SK-N-SH (cell line): ENCODE data around the gene MT1F.

Source experiments
- CTCF ChIP-seq: fragments of 200-600 bp; sonication (generic); IDR thresholded peaks from 2 replicates; pipeline ENCODE4 v1.6.1; 2017; ENCODE audit warnings: antibody characterized with exemption, mild to moderate bottlenecking, moderate library complexity
- EP300 ChIP-seq, 2 experiments: IDR thresholded peaks; 2 replicates each; pipeline versions ENCODE4 v1.4.0 to v1.6.1; 2012; ENCODE audit warnings: borderline replicate concordance in 1 of 2, low read depth in 1 of 2, low read length in 1 of 2
- EZH2phosphoT487 ChIP-seq: fragments of 200-600 bp; sonication (generic); IDR thresholded peaks from 2 replicates; pipeline ENCODE4 v1.6.1; 2017; ENCODE audit warnings: low read depth, mixed run types, mild to moderate bottlenecking, antibody characterized with exemption, moderate library complexity, borderline replicate concordance
- GATA2 ChIP-seq: sonication (generic); formaldehyde crosslinking; IDR thresholded peaks from 2 replicates; pipeline ENCODE4 v1.5.0; 2020; ENCODE audit warnings: mild to moderate bottlenecking, missing genetic modification reagents
- NFIC ChIP-seq: IDR thresholded peaks from 2 replicates; pipeline ENCODE4 v1.4.0; 2012; ENCODE audit warnings: borderline replicate concordance
- RAD21 ChIP-seq: IDR thresholded peaks from 2 replicates; pipeline ENCODE4 v1.6.1; 2012; ENCODE audit warnings: mild to moderate bottlenecking, low read length
- REST ChIP-seq: IDR thresholded peaks from 2 replicates; pipeline ENCODE4 v1.6.1; 2012; ENCODE audit warnings: mild to moderate bottlenecking, low read depth, low read length, moderate library complexity
- RFX5 ChIP-seq: IDR thresholded peaks from 2 replicates; pipeline ENCODE4 v1.6.1; 2012; ENCODE audit warnings: mild to moderate bottlenecking, improper control_type of control experiment, low read length
- SMC3 ChIP-seq: IDR thresholded peaks from 2 replicates; pipeline ENCODE4 v1.6.1; 2012; ENCODE audit warnings: low read depth, low read length, improper control_type of control experiment
- TEAD4 ChIP-seq: IDR thresholded peaks from 2 replicates; pipeline ENCODE4 v1.4.0; 2012; ENCODE audit warnings: mild to moderate bottlenecking, borderline replicate concordance; ENCODE audit not compliant: insufficient read depth
- YY1 ChIP-seq: IDR thresholded peaks from 2 replicates; pipeline ENCODE4 v1.4.0; 2012; ENCODE audit warnings: low read depth, mild to moderate bottlenecking

GRCh38 chr16:56645311-56645710, 12.4 kb upstream of the MT1F start:
- no peak for TF ChIP-seq YY1
- no peak for TF ChIP-seq CTCF
- no peak for TF ChIP-seq RAD21
- TF ChIP-seq NFIC, result no peak
- TF ChIP-seq GATA2 (CRISPR knock-in tag), result no peak
- no peak for TF ChIP-seq TEAD4
- no peak for TF ChIP-seq RFX5
- TF ChIP-seq EZH2phosphoT487, result no peak
- TF ChIP-seq EP300 (IDR thresholded peaks at IDR 0.05; ENCODE audit: borderline replicate concordance in 1 of 2, low read depth in 1 of 2, low read length in 1 of 2), result no peak
- TF ChIP-seq REST, result no peak
- TF ChIP-seq SMC3, result no peak
